Loucy (cell line): Measurements from ENCODE around the gene LCMT1.

Experiments
- H2AFZ ChIP-seq: fragments of 200-600 bp; sonication (generic); 2 replicates; pipeline ENCODE4 v1.6.0; 2016; ENCODE audit warnings: antibody characterized with exemption, mild to moderate bottlenecking, low read length, moderate library complexity
- H3F3A ChIP-seq: fragments of 200-600 bp; 2 replicates; pipeline ENCODE4 v1.6.0; 2016; ENCODE audit warnings: antibody characterized with exemption, low read depth, mild to moderate bottlenecking
- H3K27me3 ChIP-seq: fragments of 200-600 bp; sonication (generic); 2 replicates; pipeline ENCODE4 v1.6.1; 2014; ENCODE audit warnings: low read length, mild to moderate bottlenecking; ENCODE audit not compliant: insufficient read depth, poor library complexity, severe bottlenecking
- H3K36me3 ChIP-seq: fragments of 200-600 bp; sonication (generic); 2 replicates; pipeline ENCODE4 v1.6.1; 2016; ENCODE audit warnings: low read length; ENCODE audit not compliant: insufficient read depth
- H3K4me1 ChIP-seq: fragments of 200-600 bp; sonication (generic); 2 replicates; pipeline ENCODE4 v1.5.1; 2014; ENCODE audit warnings: low read length, mild to moderate bottlenecking; ENCODE audit not compliant: insufficient read depth, poor library complexity, severe bottlenecking
- H3K4me2 ChIP-seq: fragments of 200-600 bp; sonication (generic); 2 replicates; pipeline ENCODE4 v1.6.0; 2014; ENCODE audit warnings: antibody characterized with exemption, low read length, low read depth, mild to moderate bottlenecking; ENCODE audit not compliant: poor library complexity, severe bottlenecking
- H3K4me3 ChIP-seq: fragments of 200-600 bp; sonication (generic); 2 replicates; pipeline ENCODE4 v1.5.1; 2014; ENCODE audit warnings: low read length, mild to moderate bottlenecking, mixed read lengths; ENCODE audit not compliant: poor library complexity, severe bottlenecking
- H3K79me2 ChIP-seq: fragments of 200-600 bp; sonication (generic); 2 replicates; pipeline ENCODE4 v1.6.1; 2014; ENCODE audit warnings: low read length; ENCODE audit not compliant: insufficient read depth
- H3K9ac ChIP-seq: fragments of 200-600 bp; sonication (generic); 2 replicates; pipeline ENCODE4 v1.6.0; 2014; ENCODE audit warnings: mild to moderate bottlenecking, low read depth, low read length, moderate library complexity; ENCODE audit not compliant: poor library complexity, severe bottlenecking
- H3K9me2 ChIP-seq: fragments of 200-600 bp; sonication (generic); replicated peaks from 2 replicates; pipeline ENCODE4 v1.6.1; 2016; ENCODE audit warnings: low read depth, low read length, mixed read lengths
- H3K9me3 ChIP-seq: fragments of 200-600 bp; sonication (generic); 2 replicates; pipeline ENCODE4 v1.6.1; 2014; ENCODE audit warnings: mild to moderate bottlenecking, antibody characterized with exemption, low read length, low read depth; ENCODE audit not compliant: insufficient read depth
- H4K20me1 ChIP-seq: fragments of 200-600 bp; sonication (generic); 2 replicates; pipeline ENCODE4 v1.6.0; 2014; ENCODE audit warnings: antibody characterized with exemption, low read length, mild to moderate bottlenecking; ENCODE audit not compliant: insufficient read depth, poor library complexity, severe bottlenecking
- CTCF ChIP-seq: fragments of 200-600 bp; sonication (generic); conservative IDR thresholded peaks from 2 replicates; pipeline ENCODE4 v1.5.1; 2014; ENCODE audit warnings: mild to moderate bottlenecking, antibody characterized with exemption, low read length
- EZH2phosphoT487 ChIP-seq: fragments of 200-600 bp; IDR thresholded peaks from 2 replicates; pipeline ENCODE4 v1.6.1; 2018; ENCODE audit warnings: antibody characterized with exemption, mild to moderate bottlenecking, moderate library complexity, borderline replicate concordance

Gene LCMT1

GRCh38 chr16:25083065-25083464, 28.5 kb upstream of the LCMT1 start:
- no peak for TF ChIP-seq EZH2phosphoT487
- no peak for TF ChIP-seq CTCF
- Histone ChIP-seq H3K79me2 (no peaks in the 10 kb centered on the region), H3K27me3 (no peaks in the 10 kb centered on the region), H4K20me1 (no peaks in the 10 kb centered on the region), H3K4me3 (no peak overlapping the region), H3K4me1 (no peaks in the 10 kb centered on the region), H3K4me2 (no peak overlapping the region), H3K36me3 (no peaks in the 10 kb centered on the region), H3K9me3 (no peaks in the 10 kb centered on the region), H3K9ac (no peak overlapping the region), H2AFZ (no peak overlapping the region), H3F3A (no peaks in the 10 kb centered on the region), H3K9me2 (no peaks in the 10 kb centered on the region)

GRCh38 chr16:25083701-25084100, 27.8 kb upstream of the LCMT1 start:
- no peak overlapping the region for H3K9ac ChIP-seq
- no peaks in the 10 kb centered on the region for H3K36me3 ChIP-seq
- TF ChIP-seq EZH2phosphoT487, result no peak
- no peak for TF ChIP-seq CTCF
- H3F3A ChIP-seq, result no peaks in the 10 kb centered on the region
- no peak overlapping the region for H3K4me2 ChIP-seq
- H2AFZ ChIP-seq, result no peak overlapping the region
- peaks cover 2% of the 10 kb centered on the region for H3K4me1 ChIP-seq
- H3K27me3 ChIP-seq, result no peaks in the 10 kb centered on the region
- no peaks in the 10 kb centered on the region for H3K9me3 ChIP-seq
- H4K20me1 ChIP-seq, result no peaks in the 10 kb centered on the region
- no peak overlapping the region for H3K4me3 ChIP-seq
- no peaks in the 10 kb centered on the region for H3K79me2 ChIP-seq
- no peaks in the 10 kb centered on the region for H3K9me2 ChIP-seq

GRCh38 chr16:25084797-25085196, 26.7 kb upstream of the LCMT1 start:
- no peak overlapping the region for H3K4me2 ChIP-seq
- H3K27me3 ChIP-seq, result no peaks in the 10 kb centered on the region
- no peaks in the 10 kb centered on the region for H3K9me2 ChIP-seq
- no peaks in the 10 kb centered on the region for H3K36me3 ChIP-seq
- no peaks in the 10 kb centered on the region for H3K9me3 ChIP-seq
- no peak for TF ChIP-seq CTCF
- TF ChIP-seq EZH2phosphoT487, result no peak
- H3K4me1 ChIP-seq, result peaks cover 12% of the 10 kb centered on the region
- H3K9ac ChIP-seq, result no peak overlapping the region
- H3K4me3 ChIP-seq, result no peak overlapping the region
- no peaks in the 10 kb centered on the region for H3F3A ChIP-seq
- no peaks in the 10 kb centered on the region for H4K20me1 ChIP-seq
- H3K79me2 ChIP-seq, result no peaks in the 10 kb centered on the region
- no peak overlapping the region for H2AFZ ChIP-seq
